Cardiac muscle cell (in vitro differentiated cells and primary cell): ENCODE data around the gene HDAC7. TPM values are rescaled to one million over a fixed set of nuclear protein-coding genes. Genes with fewer than 3 reads are reported as not detected.

ENCODE experiments used
- DNase-seq, 2 donors: peaks; one replicate each; pipeline versions ENCODE4 v3.0.0 to v3.0.0-alpha.2; 2010 to 2017; ENCODE audit warnings: low read depth in 1 of 2, low spot score in 1 of 2
- H3K27ac ChIP-seq: fragments of 200-600 bp; sonication (generic); 2 replicates; pipeline ENCODE4 v1.5.1; 2016
- H3K27me3 ChIP-seq: fragments of 200-600 bp; sonication (generic); 2 replicates; pipeline ENCODE4 v1.6.0; 2016; ENCODE audit warnings: control low read depth
- H3K36me3 ChIP-seq: fragments of 200-600 bp; sonication (generic); 2 replicates; pipeline ENCODE4 v1.5.1; 2016; ENCODE audit warnings: control low read depth
- H3K4me1 ChIP-seq: fragments of 200-600 bp; sonication (generic); 2 replicates; pipeline ENCODE4 v1.8.1; 2017; ENCODE audit warnings: low read depth, mild to moderate bottlenecking, mixed run types
- H3K4me3 ChIP-seq: fragments of 200-600 bp; sonication (generic); 2 replicates; pipeline ENCODE4 v1.5.1; 2016; ENCODE audit warnings: mild to moderate bottlenecking
- H3K9me3 ChIP-seq: fragments of 200-600 bp; sonication (generic); 2 replicates; pipeline ENCODE4 v1.5.1; 2017; ENCODE audit warnings: low read depth, mild to moderate bottlenecking, control low read depth
- CTCF ChIP-seq: IDR thresholded peaks from 2 replicates; pipeline ENCODE4 v1.5.1; 2012; ENCODE audit warnings: low read depth, mild to moderate bottlenecking, low read length
- polyA plus RNA-seq: library from polyadenylated mRNA; unstranded; fragments of >200 nt; fragmentation: Nextera tagmentation; extraction: Ambion mirVana; gene quantifications from 2 replicates; pipeline ENCODE4 v1.2.1, GENCODE V29; 2016
- total RNA-seq: library from RNA; depleted of rRNA; stranded (reverse); fragments of >200 nt; gene quantifications from 2 replicates; pipeline ENCODE4 v1.2.3, GENCODE V29; 2016

Gene HDAC7
- total and polyA plus RNA-seq, 2 experiments from 2014 or later, result 43.7 to 93.0 TPM

- no peak overlapping the region for H3K4me3 ChIP-seq
- H3K36me3 ChIP-seq, result no peaks in the 10 kb centered on the region
- peaks cover 33% of the 10 kb centered on the region for H3K4me1 ChIP-seq
- H3K9me3 ChIP-seq, result no peaks in the 10 kb centered on the region
- H3K27me3 ChIP-seq, result no peaks in the 10 kb centered on the region
- DNase-seq, result no peak
- no peak for TF ChIP-seq CTCF
- H3K27ac ChIP-seq, result no peak overlapping the region
These were observed 12.7 kb upstream of the HDAC7 start for GRCh38 chr12:47832263-47832933.

GRCh38 chr12:47829584-47829983 is 9.9 kb upstream of the HDAC7 start:
- H3K4me3 ChIP-seq, result no peak overlapping the region
- peaks cover 21% of the 10 kb centered on the region for H3K4me1 ChIP-seq
- peak overlapping the region; percentile 77 for H3K27ac ChIP-seq
- no peak for TF ChIP-seq CTCF
- H3K27me3 ChIP-seq, result no peaks in the 10 kb centered on the region
- DNase-seq, result no peak
- no peaks in the 10 kb centered on the region for H3K36me3 ChIP-seq
- H3K9me3 ChIP-seq, result no peaks in the 10 kb centered on the region

- Histone ChIP-seq H3K9me3 (no peaks in the 10 kb centered on the region), H3K36me3 (no peaks in the 10 kb centered on the region), H3K27me3 (no peaks in the 10 kb centered on the region), H3K4me3 (no peak overlapping the region), H3K27ac (peak overlapping the region; percentile 77), H3K4me1 (peaks cover 21% of the 10 kb centered on the region)
- peak; percentile 47 to 86 for DNase-seq
- TF ChIP-seq CTCF, result no peak
These were observed 9.3 kb upstream of the HDAC7 start for GRCh38 chr12:47828976-47829482.

- no peaks in the 10 kb centered on the region for H3K27me3 ChIP-seq
- H3K36me3 ChIP-seq, result no peaks in the 10 kb centered on the region
- no peak for TF ChIP-seq CTCF
- H3K4me1 ChIP-seq, result peaks cover 21% of the 10 kb centered on the region
- H3K27ac ChIP-seq, result peak overlapping the region; percentile 77
- DNase-seq, result no peak
- H3K9me3 ChIP-seq, result no peaks in the 10 kb centered on the region
- H3K4me3 ChIP-seq, result no peak overlapping the region
These were observed 8.6 kb upstream of the HDAC7 start for GRCh38 chr12:47828008-47828975.

- TF ChIP-seq CTCF, result no peak
These were observed 5.5 kb upstream of the HDAC7 start for GRCh38 chr12:47825173-47825639.

More at GRCh38 chr12:47825173-47825639, 5.5 kb upstream of the HDAC7 start:
- no peak for DNase-seq
- H3K27ac ChIP-seq, result no peak overlapping the region
- H3K4me1 ChIP-seq, result peaks cover 49% of the 10 kb centered on the region
- no peaks in the 10 kb centered on the region for H3K9me3 ChIP-seq
- no peak overlapping the region for H3K4me3 ChIP-seq
- H3K36me3 ChIP-seq, result no peaks in the 10 kb centered on the region
- no peaks in the 10 kb centered on the region for H3K27me3 ChIP-seq
